GM12892 (cell line): Measurements from ENCODE around the gene SERINC2.

Experiments used
- POLR2A ChIP-seq: IDR thresholded peaks from 2 replicates; pipeline ENCODE4 v1.6.1; 2011; ENCODE audit warnings: low read depth, low read length, control low read depth
- TAF1 ChIP-seq: IDR thresholded peaks from 2 replicates; pipeline ENCODE4 v1.6.1; 2011; ENCODE audit warnings: low read depth, mild to moderate bottlenecking, control low read depth, low read length, borderline replicate concordance

- TF ChIP-seq TAF1 (no peak), POLR2A (no peak)
These were observed 32.9 kb downstream of the SERINC2 start for GRCh38 chr1:31445951-31446350.
